Lower leg skin (tissue), 3 donors: ENCODE measurements around the gene NUDT3.

Source experiments
- POLR2A ChIP-seq, 2 donors: fragments of 450-650 bp; IDR thresholded peaks; one replicate each; pipeline ENCODE4 v1.6.1; 2016 to 2017; ENCODE audit warnings: antibody characterized with exemption in 2 of 2, mild to moderate bottlenecking in 1 of 2, moderate library complexity in 1 of 2
- TF ChIP-seq, protein P1 (sequence below), 3 donors: fragments of 450-650 bp; IDR thresholded peaks; one replicate each; pipeline ENCODE4 v1.5.1; 2016; ENCODE audit warnings: antibody characterized with exemption in 3 of 3, mild to moderate bottlenecking in 3 of 3, moderate library complexity in 2 of 3

DNA sequence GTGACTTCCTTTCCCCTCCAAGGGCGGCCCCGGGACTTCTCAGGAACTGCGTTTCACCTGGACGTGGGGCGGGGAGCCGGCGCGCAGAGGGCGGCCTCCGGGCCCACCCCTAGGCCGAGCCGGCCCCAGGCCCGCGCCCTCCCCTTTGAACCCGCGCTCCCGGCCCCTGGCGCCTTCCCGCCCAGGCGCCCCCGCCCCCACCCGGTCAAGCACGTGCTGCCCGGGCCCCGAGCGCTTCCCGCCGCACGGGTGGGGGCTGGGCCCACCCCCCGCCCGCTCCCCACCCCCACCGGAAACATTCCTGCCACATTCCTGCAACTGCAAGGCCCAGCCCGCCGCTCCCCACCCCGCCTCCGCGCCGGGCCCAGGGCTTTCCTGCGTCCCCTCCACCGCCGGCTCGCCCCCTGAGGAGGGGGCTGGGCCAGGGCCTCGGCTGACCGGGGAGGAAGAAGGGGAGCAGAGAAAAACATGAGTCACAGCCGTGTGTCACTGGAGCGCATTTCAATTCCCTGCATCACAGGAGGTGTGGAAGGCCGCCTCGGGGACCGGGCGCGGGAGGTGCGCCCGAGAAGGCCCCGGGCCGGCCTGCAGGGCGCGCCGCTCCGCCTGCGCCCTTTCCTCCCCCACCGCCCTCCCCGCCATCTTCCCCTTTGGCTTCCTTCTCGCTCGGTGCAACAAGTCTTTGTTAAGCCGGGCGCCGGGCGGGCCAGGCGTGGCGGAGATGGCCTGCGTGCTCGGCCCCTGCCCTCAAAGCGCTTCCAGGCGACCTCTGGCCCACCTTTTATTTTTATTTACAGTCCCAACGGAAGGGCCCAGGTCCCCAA is 156.9 kb downstream of the NUDT3 start:
- TF ChIP-seq, protein P1, sequence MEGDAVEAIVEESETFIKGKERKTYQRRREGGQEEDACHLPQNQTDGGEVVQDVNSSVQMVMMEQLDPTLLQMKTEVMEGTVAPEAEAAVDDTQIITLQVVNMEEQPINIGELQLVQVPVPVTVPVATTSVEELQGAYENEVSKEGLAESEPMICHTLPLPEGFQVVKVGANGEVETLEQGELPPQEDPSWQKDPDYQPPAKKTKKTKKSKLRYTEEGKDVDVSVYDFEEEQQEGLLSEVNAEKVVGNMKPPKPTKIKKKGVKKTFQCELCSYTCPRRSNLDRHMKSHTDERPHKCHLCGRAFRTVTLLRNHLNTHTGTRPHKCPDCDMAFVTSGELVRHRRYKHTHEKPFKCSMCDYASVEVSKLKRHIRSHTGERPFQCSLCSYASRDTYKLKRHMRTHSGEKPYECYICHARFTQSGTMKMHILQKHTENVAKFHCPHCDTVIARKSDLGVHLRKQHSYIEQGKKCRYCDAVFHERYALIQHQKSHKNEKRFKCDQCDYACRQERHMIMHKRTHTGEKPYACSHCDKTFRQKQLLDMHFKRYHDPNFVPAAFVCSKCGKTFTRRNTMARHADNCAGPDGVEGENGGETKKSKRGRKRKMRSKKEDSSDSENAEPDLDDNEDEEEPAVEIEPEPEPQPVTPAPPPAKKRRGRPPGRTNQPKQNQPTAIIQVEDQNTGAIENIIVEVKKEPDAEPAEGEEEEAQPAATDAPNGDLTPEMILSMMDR (IDR thresholded peaks at IDR 0.05): no peak
- no peak for TF ChIP-seq POLR2A (IDR thresholded peaks at IDR 0.05)
